SK-N-SH (cell line): ENCODE measurements around the gene TBL1X. TPM values are rescaled to one million over a fixed set of nuclear protein-coding genes. Genes with fewer than 3 reads are reported as not detected.

Source experiments
- CTCF ChIA-PET: fragments of 300-600, 350-600 bp; formaldehyde crosslinking; extraction: SDS; loops from one replicate; lab custom pipeline; 2021; lab: Yijun Ruan, JAX
- POLR2A ChIA-PET: fragments of 350-600 bp; sonication (Branson Sonifier 250); formaldehyde crosslinking; extraction: SDS; loops from one replicate; lab custom pipeline; 2020; ENCODE audit warnings: antibody characterized with exemption, inconsistent platforms; lab: Yijun Ruan, JAX
- DNase-seq: peaks from one replicate; pipeline ENCODE4 v3.0.0; 2012
- H2AFZ ChIP-seq: fragments of 200-600 bp; sonication (generic); 2 replicates; pipeline ENCODE4 v1.8.1; 2016; ENCODE audit warnings: antibody characterized with exemption, mild to moderate bottlenecking, low read depth
- H3F3A ChIP-seq: fragments of 200-600 bp; sonication (generic); replicated peaks from 2 replicates; pipeline ENCODE3; 2016; ENCODE audit warnings: antibody characterized with exemption, mild to moderate bottlenecking; ENCODE audit not compliant: insufficient read depth
- H3K27ac ChIP-seq, 2 experiments: fragments of 200-500 bp in 1 of 2; fragments of 200-600 bp in 1 of 2; sonication (Bioruptor generic) in 1 of 2; sonication (generic), shearing (Covaris generic) in 1 of 2; 2 replicates each; pipeline versions ENCODE4 v1.5.1 to v1.6.1; 2014 to 2016; ENCODE audit warnings: low read depth in 2 of 2, inconsistent platforms in 1 of 2, low read length in 1 of 2, mild to moderate bottlenecking in 1 of 2, mixed read lengths in 1 of 2
- H3K27me3 ChIP-seq: fragments of 200-600 bp; sonication (generic), shearing (Covaris generic); 2 replicates; pipeline ENCODE4 v1.6.1; 2016; ENCODE audit warnings: mixed run types; ENCODE audit not compliant: insufficient read depth
- H3K36me3 ChIP-seq, 2 experiments: fragments of 200-500 bp in 1 of 2; fragments of 200-600 bp in 1 of 2; sonication (Bioruptor generic) in 1 of 2; sonication (generic) in 1 of 2; replicated peaks in 1 of 2; 2 replicates each; pipeline versions ENCODE3 to v1.5.1; 2014 to 2016; ENCODE audit warnings: low read length in 1 of 2, mild to moderate bottlenecking in 1 of 2; ENCODE audit not compliant: insufficient read depth in 2 of 2, control insufficient read depth in 1 of 2
- H3K4me1 ChIP-seq, 2 experiments: fragments of 200-500 bp in 1 of 2; fragments of 200-600 bp in 1 of 2; sonication (Bioruptor generic) in 1 of 2; sonication (generic), shearing (Covaris generic) in 1 of 2; 2 replicates each; pipeline versions ENCODE4 v1.5.1 to v1.6.1; 2014 to 2016; ENCODE audit warnings: low read depth in 1 of 2, low read length in 1 of 2, mixed run types in 1 of 2; ENCODE audit not compliant: insufficient read depth in 2 of 2, control insufficient read depth in 1 of 2
- H3K4me2 ChIP-seq: fragments of 200-600 bp; sonication (generic), shearing (Covaris generic); 2 replicates; pipeline ENCODE4 v1.6.1; 2017; ENCODE audit warnings: mixed run types
- H3K4me3 ChIP-seq, 2 experiments: fragments of 200-500 bp in 1 of 2; fragments of 200-600 bp in 1 of 2; sonication (Bioruptor generic) in 1 of 2; sonication (generic), shearing (Covaris generic) in 1 of 2; 2 replicates each; pipeline versions ENCODE4 v1.5.1 to v1.8.1; 2014 to 2016; ENCODE audit warnings: low read depth in 2 of 2, inconsistent platforms in 1 of 2, low read length in 1 of 2, mild to moderate bottlenecking in 1 of 2, mixed read lengths in 1 of 2, moderate library complexity in 1 of 2
- H3K79me2 ChIP-seq: fragments of 200-600 bp; sonication (generic); 2 replicates; pipeline ENCODE4 v1.8.1; 2017; ENCODE audit warnings: mild to moderate bottlenecking; ENCODE audit not compliant: insufficient read depth
- H3K9ac ChIP-seq: fragments of 200-600 bp; sonication (generic); 2 replicates; pipeline ENCODE4 v1.6.1; 2017; ENCODE audit warnings: mixed run types
- H3K9me2 ChIP-seq: fragments of 200-600 bp; sonication (generic); 2 replicates; pipeline ENCODE4 v1.6.1; 2017; ENCODE audit warnings: mixed run types
- H3K9me3 ChIP-seq: fragments of 200-600 bp; sonication (generic); 2 replicates; pipeline ENCODE4 v1.6.1; 2017; ENCODE audit warnings: mixed run types, mild to moderate bottlenecking, moderate library complexity
- H4K20me1 ChIP-seq: fragments of 200-600 bp; sonication (generic); 2 replicates; pipeline ENCODE4 v1.6.1; 2017; ENCODE audit warnings: mild to moderate bottlenecking, mixed run types; ENCODE audit not compliant: insufficient read depth
- CTCF ChIP-seq: fragments of 200-600 bp; sonication (generic); IDR thresholded peaks from 2 replicates; pipeline ENCODE4 v1.6.1; 2017; ENCODE audit warnings: antibody characterized with exemption, mild to moderate bottlenecking, moderate library complexity
- EP300 ChIP-seq, 2 experiments: IDR thresholded peaks; 2 replicates each; pipeline versions ENCODE4 v1.4.0 to v1.6.1; 2012; ENCODE audit warnings: borderline replicate concordance in 1 of 2, low read depth in 1 of 2, low read length in 1 of 2
- GATA2 ChIP-seq: sonication (generic); formaldehyde crosslinking; IDR thresholded peaks from 2 replicates; pipeline ENCODE4 v1.5.0; 2020; ENCODE audit warnings: mild to moderate bottlenecking, missing genetic modification reagents
- IRF3 ChIP-seq: fragments of 150-350 bp; IDR thresholded peaks from 2 replicates; pipeline ENCODE4 v1.6.1; 2016; ENCODE audit warnings: mild to moderate bottlenecking, low read depth, low read length
- MXI1 ChIP-seq: IDR thresholded peaks from 2 replicates; pipeline ENCODE4 v1.6.1; 2012; ENCODE audit warnings: mild to moderate bottlenecking, low read depth, low read length, improper control_type of control experiment
- NFIC ChIP-seq: IDR thresholded peaks from 2 replicates; pipeline ENCODE4 v1.4.0; 2012; ENCODE audit warnings: borderline replicate concordance
- RAD21 ChIP-seq: IDR thresholded peaks from 2 replicates; pipeline ENCODE4 v1.6.1; 2012; ENCODE audit warnings: mild to moderate bottlenecking, low read length
- RCOR1 ChIP-seq: fragments of 150-350 bp; IDR thresholded peaks from 2 replicates; pipeline ENCODE4 v1.6.1; 2017; ENCODE audit warnings: antibody characterized with exemption, low read length
- REST ChIP-seq: IDR thresholded peaks from 2 replicates; pipeline ENCODE4 v1.6.1; 2012; ENCODE audit warnings: mild to moderate bottlenecking, low read depth, low read length, moderate library complexity
- USF1 ChIP-seq: IDR thresholded peaks from 2 replicates; pipeline ENCODE4 v1.4.0; 2012; ENCODE audit warnings: low read depth, borderline replicate concordance
- WGBS: methylation state at CpG from one replicate; pipeline ENCODE4 v1.1.6; 2017; ENCODE audit warnings: low lambda C conversion rate; 5-methylcytosine and 5-hydroxymethylcytosine counted together
- polyA plus RNA-seq, 3 experiments: library from polyadenylated mRNA; depleted of rRNA; stranded (reverse); fragments of >200 nt; gene quantifications; 2 replicates each; pipeline ENCODE4 v1.2.3, GENCODE V29; 2012

The TBL1X gene
- polyA plus RNA-seq, 1 of the 3 experiments (the other 2 are of a cell fraction), result 10.6 TPM

GRCh38 chrX:9700555-9700954 lies 235.7 kb downstream of the TBL1X start:
- no peak for TF ChIP-seq RCOR1
- no peak for TF ChIP-seq CTCF
- TF ChIP-seq REST, result no peak
- TF ChIP-seq MXI1, result no peak
- TF ChIP-seq NFIC, result no peak
- no peak for TF ChIP-seq RAD21
- no peak for TF ChIP-seq IRF3
- no peak for TF ChIP-seq GATA2 (CRISPR knock-in tag)
- TF ChIP-seq EP300 (IDR thresholded peaks at IDR 0.05; ENCODE audit: borderline replicate concordance in 1 of 2, low read depth in 1 of 2, low read length in 1 of 2), result no peak
- TF ChIP-seq USF1, result no peak
- no peaks in the 10 kb centered on the region for H3K9me3 ChIP-seq
- ChIA-PET POLR2A (no interaction called here), CTCF (interaction anchor here (3.4 kb wide), 1 partner anchor 8 kb away, joined by 12 read pairs; no protein-coding TSS in a partner anchor)
- no peak overlapping the region for H3K4me3 ChIP-seq
- no peaks in the 10 kb centered on the region for H3K9me2 ChIP-seq
- 53% methylated on average over 13 of the region's 15 CpGs for WGBS
- no peak overlapping the region for H3K4me2 ChIP-seq
- H3K27ac ChIP-seq, result no peak overlapping the region
- H3K79me2 ChIP-seq, result no peaks in the 10 kb centered on the region
- H3K4me1 ChIP-seq, result no peaks in the 10 kb centered on the region
- H3K9ac ChIP-seq, result no peak overlapping the region
- H3K27me3 ChIP-seq, result no peaks in the 10 kb centered on the region; the same call in 1 of the 2 replicates
- no peaks in the 10 kb centered on the region for H3F3A ChIP-seq
- H3K36me3 ChIP-seq, result peaks cover 0 to 3% of the 10 kb centered on the region in 2 experiments
- H4K20me1 ChIP-seq, result no peaks in the 10 kb centered on the region
- H2AFZ ChIP-seq, result no peak overlapping the region
- no peak for DNase-seq
